Keratinocyte (primary cell): Measurements from ENCODE around the gene SEC24B. TPM values are rescaled to one million over a fixed set of nuclear protein-coding genes. Genes with fewer than 3 reads are reported as not detected.

Experiments
- DNase-seq: peaks from one replicate; pipeline ENCODE4 v3.0.0-alpha.2; 2011; ENCODE audit warnings: low read depth, missing footprints, low spot score
- FAIRE-seq: peaks from 2 replicates; lab custom pipeline; 2011; peaks lifted over from hg19 to GRCh38; lab: Jason Lieb, UNC
- H2AFZ ChIP-seq: 2 replicates; pipeline ENCODE4 v1.6.0; 2012; ENCODE audit warnings: low read length, control low read depth, inconsistent platforms; ENCODE audit not compliant: control insufficient read depth
- H3K27ac ChIP-seq: 2 replicates; pipeline ENCODE4 v1.5.1; 2011; ENCODE audit warnings: low read length; ENCODE audit not compliant: control insufficient read depth, insufficient read depth
- H3K27me3 ChIP-seq: 3 replicates; pipeline ENCODE4 v1.6.0; 2011; ENCODE audit warnings: low read length; ENCODE audit not compliant: control insufficient read depth, insufficient read depth; ENCODE audit errors: extremely low read depth
- H3K36me3 ChIP-seq, 2 experiments: 2 replicates in 1 of 2; 3 replicates in 1 of 2; pipeline ENCODE4 v1.5.1; 2011; ENCODE audit warnings: low read length in 2 of 2, mild to moderate bottlenecking in 1 of 2; ENCODE audit not compliant: control insufficient read depth in 2 of 2, insufficient read depth in 2 of 2; ENCODE audit errors: extremely low read depth in 1 of 2
- H3K4me1 ChIP-seq: 3 replicates; pipeline ENCODE4 v1.5.1; 2011; ENCODE audit warnings: low read length; ENCODE audit not compliant: control insufficient read depth, insufficient read depth; ENCODE audit errors: extremely low read depth
- H3K4me2 ChIP-seq: 3 replicates; pipeline ENCODE4 v1.6.0; 2011; ENCODE audit warnings: low read depth, low read length; ENCODE audit not compliant: control insufficient read depth, insufficient read depth; ENCODE audit errors: extremely low read depth
- H3K4me3 ChIP-seq, 3 experiments: fragments of 200-600 bp in 1 of 3; sonication (generic) in 1 of 3; 2 replicates in 2 of 3; 3 replicates in 1 of 3; pipeline ENCODE4 v1.5.1; 2011 to 2016; ENCODE audit warnings: low read length in 3 of 3, mild to moderate bottlenecking in 3 of 3, control low read depth in 2 of 3, inconsistent platforms in 1 of 3, low read depth in 1 of 3, mixed read lengths in 1 of 3, mixed run types in 1 of 3, moderate library complexity in 1 of 3; ENCODE audit not compliant: control insufficient read depth in 2 of 3, insufficient read depth in 2 of 3; ENCODE audit errors: extremely low read depth in 1 of 3
- H3K79me2 ChIP-seq: 2 replicates; pipeline ENCODE4 v1.6.0; 2012; ENCODE audit warnings: low read length; ENCODE audit not compliant: control insufficient read depth, insufficient read depth
- H3K9ac ChIP-seq: 3 replicates; pipeline ENCODE4 v1.6.0; 2011; ENCODE audit warnings: low read length; ENCODE audit not compliant: control insufficient read depth, insufficient read depth; ENCODE audit errors: extremely low read depth
- H3K9me1 ChIP-seq: 3 replicates; pipeline ENCODE4 v1.6.0; 2011; ENCODE audit warnings: low read length; ENCODE audit not compliant: control insufficient read depth, insufficient read depth; ENCODE audit errors: extremely low read depth
- H3K9me3 ChIP-seq: 2 replicates; pipeline ENCODE4 v1.5.1; 2012; ENCODE audit warnings: low read depth, low read length; ENCODE audit not compliant: control insufficient read depth
- H4K20me1 ChIP-seq: 3 replicates; pipeline ENCODE4 v1.6.0; 2011; ENCODE audit warnings: low read length; ENCODE audit not compliant: control insufficient read depth, insufficient read depth; ENCODE audit errors: extremely low read depth
- EZH2 ChIP-seq: IDR thresholded peaks from one replicate; pipeline ENCODE4 v1.6.1; 2012; ENCODE audit warnings: inconsistent platforms, mild to moderate bottlenecking, low read length, moderate library complexity
- dilution Hi-C: fragments of 300-500 bp; cut with MboI; formaldehyde crosslinking; loops from one replicate; pipeline ENCODE4 v1.7.0; 2020; ENCODE audit warnings: low sequenced_read_pairs; ENCODE audit not compliant: extremely low pct_ligation_motif_present
- polyA plus RNA-seq, 5 experiments: library from polyadenylated mRNA; depleted of rRNA in 3 of 5; stranded (reverse) in 3 of 5; stranded (forward) in 1 of 5; unstranded in 1 of 5; fragments of >200 nt; gene quantifications; 1 replicate in 1 of 5; 2 replicates in 3 of 5; 3 replicates in 1 of 5; pipeline versions ENCODE4 v1.2.1 to v1.2.3, GENCODE V29; 2011 to 2012; ENCODE audit warnings: missing spikeins in 2 of 5, low read depth in 1 of 5, low replicate concordance in 1 of 5
- TF ChIP-seq, protein P1 (sequence below), 3 experiments: IDR thresholded peaks in 1 of 3; conservative IDR thresholded peaks in 1 of 3; optimal IDR thresholded peaks in 1 of 3; 2 replicates in 2 of 3; 3 replicates in 1 of 3; pipeline versions ENCODE3 to v1.5.1; 2011; ENCODE audit warnings: low read length in 3 of 3, mild to moderate bottlenecking in 3 of 3, moderate library complexity in 2 of 3, control low read depth in 1 of 3, inconsistent platforms in 1 of 3; ENCODE audit not compliant: insufficient read depth in 2 of 3; ENCODE audit errors: extremely low read depth in 1 of 3

The SEC24B gene
- polyA plus RNA-seq, 1 donor (not counting 4 experiments of a cell fraction or from before 2014, with no cell fraction given): 53.4 TPM

DNA sequence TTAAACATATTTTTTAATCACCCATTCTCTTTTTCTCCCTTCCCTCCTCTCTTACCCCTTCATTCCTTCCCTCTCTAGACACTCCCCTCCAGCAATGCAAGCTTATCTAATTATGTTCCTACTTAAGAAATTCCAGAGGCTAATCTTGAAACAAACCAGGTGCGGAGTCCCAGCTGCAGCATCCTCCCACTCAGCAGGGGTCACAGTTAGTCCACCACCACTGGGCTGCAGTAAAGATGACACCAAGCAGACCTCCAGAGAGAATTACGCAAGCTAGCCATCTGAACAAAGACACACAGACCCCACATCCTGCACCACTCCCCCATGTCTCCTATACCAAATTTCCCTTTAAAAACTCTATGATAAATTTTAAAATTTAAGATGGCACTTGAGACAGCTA lies 13.9 kb upstream of the SEC24B start:
- no peak for TF ChIP-seq EZH2
- TF ChIP-seq, protein P1, sequence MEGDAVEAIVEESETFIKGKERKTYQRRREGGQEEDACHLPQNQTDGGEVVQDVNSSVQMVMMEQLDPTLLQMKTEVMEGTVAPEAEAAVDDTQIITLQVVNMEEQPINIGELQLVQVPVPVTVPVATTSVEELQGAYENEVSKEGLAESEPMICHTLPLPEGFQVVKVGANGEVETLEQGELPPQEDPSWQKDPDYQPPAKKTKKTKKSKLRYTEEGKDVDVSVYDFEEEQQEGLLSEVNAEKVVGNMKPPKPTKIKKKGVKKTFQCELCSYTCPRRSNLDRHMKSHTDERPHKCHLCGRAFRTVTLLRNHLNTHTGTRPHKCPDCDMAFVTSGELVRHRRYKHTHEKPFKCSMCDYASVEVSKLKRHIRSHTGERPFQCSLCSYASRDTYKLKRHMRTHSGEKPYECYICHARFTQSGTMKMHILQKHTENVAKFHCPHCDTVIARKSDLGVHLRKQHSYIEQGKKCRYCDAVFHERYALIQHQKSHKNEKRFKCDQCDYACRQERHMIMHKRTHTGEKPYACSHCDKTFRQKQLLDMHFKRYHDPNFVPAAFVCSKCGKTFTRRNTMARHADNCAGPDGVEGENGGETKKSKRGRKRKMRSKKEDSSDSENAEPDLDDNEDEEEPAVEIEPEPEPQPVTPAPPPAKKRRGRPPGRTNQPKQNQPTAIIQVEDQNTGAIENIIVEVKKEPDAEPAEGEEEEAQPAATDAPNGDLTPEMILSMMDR (optimal IDR thresholded peaks at IDR 0.05 in 1 of 3, IDR thresholded peaks at IDR 0.05 in 1 of 3, conservative IDR thresholded peaks at IDR 0.05 in 1 of 3; ENCODE audit: extremely low read depth in 1 of 3, insufficient read depth in 2 of 3, low read length in 3 of 3): no peak
- no peak overlapping the region for H3K4me3 ChIP-seq
- no peaks in the 10 kb centered on the region for H3K36me3 ChIP-seq
- no peaks in the 10 kb centered on the region for H4K20me1 ChIP-seq
- no peaks in the 10 kb centered on the region for H3K79me2 ChIP-seq
- dilution Hi-C loops: no loop called here
- H3K9ac ChIP-seq: no peak overlapping the region
- no peaks in the 10 kb centered on the region for H3K9me3 ChIP-seq
- no peaks in the 10 kb centered on the region for H3K4me1 ChIP-seq
- H3K9me1 ChIP-seq: no peaks in the 10 kb centered on the region
- no peak overlapping the region for H3K27ac ChIP-seq
- no peak overlapping the region for H3K4me2 ChIP-seq
- H2AFZ ChIP-seq: no peak overlapping the region
- H3K27me3 ChIP-seq: no peaks in the 10 kb centered on the region
- DNase-seq (no peak), FAIRE-seq (no peak)

GRCh38 chr4:109424093-109424841 lies 9.3 kb upstream of the SEC24B start:
- Histone ChIP-seq H4K20me1 (no peaks in the 10 kb centered on the region), H3K4me3 (no peak overlapping the region), H3K27me3 (no peaks in the 10 kb centered on the region), H3K79me2 (no peaks in the 10 kb centered on the region), H3K36me3 (no peaks in the 10 kb centered on the region), H3K4me2 (no peak overlapping the region), H3K9ac (no peak overlapping the region), H3K27ac (no peak overlapping the region), H3K4me1 (no peaks in the 10 kb centered on the region), H2AFZ (no peak overlapping the region), H3K9me3 (no peaks in the 10 kb centered on the region), H3K9me1 (no peaks in the 10 kb centered on the region)
- no peak for DNase-seq
- dilution Hi-C loops: no loop called here
- no peak for FAIRE-seq
- TF ChIP-seq, protein P1 (optimal IDR thresholded peaks at IDR 0.05 in 1 of 3, IDR thresholded peaks at IDR 0.05 in 1 of 3, conservative IDR thresholded peaks at IDR 0.05 in 1 of 3; ENCODE audit: extremely low read depth in 1 of 3, insufficient read depth in 2 of 3, low read length in 3 of 3): no peak
- TF ChIP-seq EZH2: no peak
